GM21423 (cell line): ENCODE measurements around the gene STK38.

Experiments
- ATAC-seq: cut with Tn5 transposase; IDR thresholded peaks from one replicate; pipeline ENCODE4 v1.9.1; 2021; ENCODE audit warnings: mild to moderate bottlenecking, moderate library complexity; ENCODE audit not compliant: unreplicated experiment

Gene STK38

GRCh38 chr6:36524871-36525270, 22.4 kb downstream of the STK38 start:
- ATAC-seq: no peak

- no peak for ATAC-seq
Observed at GRCh38 chr6:36523936-36524499, 23.3 kb downstream of the STK38 start.

- no peak for ATAC-seq
Observed at GRCh38 chr6:36523451-36523850, 23.8 kb downstream of the STK38 start.

- no peak for ATAC-seq
Observed at GRCh38 chr6:36519352-36519751, 27.9 kb downstream of the STK38 start.

GRCh38 chr6:36517408-36517807, 29.9 kb downstream of the STK38 start:
- no peak for ATAC-seq

GRCh38 chr6:36516988-36517387, 30.3 kb downstream of the STK38 start:
- ATAC-seq: no peak

- ATAC-seq: no peak
Observed at GRCh38 chr6:36516559-36516958, 30.7 kb downstream of the STK38 start.

- no peak for ATAC-seq
Observed at GRCh38 chr6:36515844-36516243, 31.4 kb downstream of the STK38 start.

- ATAC-seq: peak; percentile 63
Observed at GRCh38 chr6:36514554-36515456, 32.5 kb downstream of the STK38 start.

GRCh38 chr6:36510365-36510764, 36.9 kb downstream of the STK38 start:
- ATAC-seq: no peak

- ATAC-seq: no peak
Observed at GRCh38 chr6:36508532-36508931, 38.7 kb downstream of the STK38 start.

- ATAC-seq: no peak
Observed at GRCh38 chr6:36506611-36507010, 40.7 kb downstream of the STK38 start.

- ATAC-seq: no peak
Observed at GRCh38 chr6:36505744-36506534, 41.3 kb downstream of the STK38 start.

GRCh38 chr6:36504982-36505381, 42.3 kb downstream of the STK38 start:
- ATAC-seq: no peak

GRCh38 chr6:36504181-36504580, 43.1 kb downstream of the STK38 start:
- no peak for ATAC-seq

- no peak for ATAC-seq
Observed at GRCh38 chr6:36501686-36502085, 45.6 kb downstream of the STK38 start.

GRCh38 chr6:36499918-36500317, 47.4 kb downstream of the STK38 start:
- ATAC-seq: no peak

- ATAC-seq: no peak
Observed at GRCh38 chr6:36495086-36495485, 52.2 kb downstream of the STK38 start.

- no peak for ATAC-seq
Observed at GRCh38 chr6:36493859-36494258, 53.4 kb downstream of the STK38 start.

- no peak for ATAC-seq
Observed at GRCh38 chr6:36493319-36493718, 54.0 kb downstream of the STK38 start.

GRCh38 chr6:36492621-36493020, 54.7 kb downstream of the STK38 start:
- no peak for ATAC-seq

GRCh38 chr6:36492092-36492491, 55.2 kb downstream of the STK38 start:
- no peak for ATAC-seq
